ENCODE results near the gene ZNF683. TPM values are rescaled to one million over a fixed set of nuclear protein-coding genes. Genes with fewer than 3 reads are reported as not detected.

ZNF683 gene
- total and polyA plus RNA-seq, 4 donors: 0.14 TPM; not detected in 3

DNA sequence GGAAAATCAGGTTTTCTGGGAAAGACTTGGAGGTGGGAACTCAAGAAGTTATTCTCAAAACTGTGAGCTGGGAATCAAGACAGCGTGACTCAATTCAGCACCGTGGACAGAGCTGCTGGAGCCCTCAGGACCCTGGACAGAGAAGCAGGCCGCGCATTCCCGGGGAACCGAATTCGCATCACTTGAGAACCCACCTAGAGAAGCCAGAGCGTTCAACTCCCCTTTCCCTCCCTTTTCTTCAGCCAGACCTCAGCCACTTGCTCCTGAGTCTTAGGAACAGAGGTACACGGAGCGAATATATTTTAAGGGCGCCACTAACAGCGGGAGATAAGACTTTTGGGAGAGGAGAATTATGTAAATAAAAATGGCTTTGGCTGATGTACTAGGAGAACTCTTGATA, 36.1 kb upstream of the ZNF683 start:
- no peaks in the 10 kb centered on the region for H3K9me3 ChIP-seq (ENCODE audit: control insufficient read depth, insufficient read depth, low read length)
- no peaks in the 10 kb centered on the region for H3K36me3 ChIP-seq (ENCODE audit: control insufficient read depth, insufficient read depth, low read length)
- H3K4me3 ChIP-seq (ENCODE audit: low read depth, low read length): no peak overlapping the region
- H3K27me3 ChIP-seq (ENCODE audit: control insufficient read depth, insufficient read depth, low read length): peaks cover 50% of the 10 kb centered on the region
- H3K27ac ChIP-seq (ENCODE audit: low read depth, low read length): no peak overlapping the region
- peak in 4 of 6 donors; percentile 56 to 87 (median 64) for DNase-seq (ENCODE audit: low read depth in 4 of 6, low spot score in 6 of 6)
- H3K4me1 ChIP-seq (ENCODE audit: control insufficient read depth, insufficient read depth, low read length): peaks cover 25% of the 10 kb centered on the region
- WGBS (ENCODE audit: insufficient coverage): 3% methylated on average over 10 of the region's 12 CpGs

DNA sequence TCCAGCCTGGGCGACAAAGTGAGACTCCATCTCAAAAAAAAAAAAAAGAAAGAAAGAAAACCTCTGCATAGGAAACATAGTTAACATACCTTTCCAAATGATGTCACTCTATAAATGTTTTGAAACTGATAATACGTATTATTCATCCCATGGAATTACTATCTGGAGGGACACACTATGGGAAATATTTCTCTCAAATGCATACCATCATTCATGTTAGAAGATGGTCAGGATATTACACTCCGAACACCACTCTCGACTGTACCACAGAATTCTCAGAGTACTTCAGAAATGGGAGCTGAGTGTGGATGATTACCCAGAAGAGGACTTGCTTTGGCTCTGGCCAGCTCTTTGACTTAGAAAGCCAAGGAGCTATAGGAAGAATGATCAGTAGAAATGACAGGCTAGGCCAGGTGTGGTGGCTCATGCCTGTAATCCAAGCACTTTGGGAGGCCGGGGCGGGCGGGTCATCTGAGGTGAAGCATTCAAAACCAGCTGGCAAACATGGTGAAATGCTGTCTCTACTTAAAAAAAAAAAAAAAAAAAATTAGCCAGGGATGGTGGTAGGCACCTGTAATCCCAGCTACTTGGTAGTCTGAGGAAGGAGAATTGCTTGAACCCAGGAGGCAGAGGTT, 32.8 kb upstream of the ZNF683 start:
- Histone ChIP-seq H3K4me3 (ENCODE audit: low read depth, low read length) (no peak overlapping the region), H3K9me3 (ENCODE audit: control insufficient read depth, insufficient read depth, low read length) (no peaks in the 10 kb centered on the region), H3K36me3 (ENCODE audit: control insufficient read depth, insufficient read depth, low read length) (no peaks in the 10 kb centered on the region), H3K27ac (ENCODE audit: low read depth, low read length) (no peak overlapping the region), H3K27me3 (ENCODE audit: control insufficient read depth, insufficient read depth, low read length) (peaks cover 18% of the 10 kb centered on the region), H3K4me1 (ENCODE audit: control insufficient read depth, insufficient read depth, low read length) (peaks cover 10% of the 10 kb centered on the region)
- no CpG with 5 or more reads among the region's 7 CpGs for WGBS (ENCODE audit: insufficient coverage)
- DNase-seq (ENCODE audit: low read depth in 4 of 6, low spot score in 6 of 6): no peak

DNA sequence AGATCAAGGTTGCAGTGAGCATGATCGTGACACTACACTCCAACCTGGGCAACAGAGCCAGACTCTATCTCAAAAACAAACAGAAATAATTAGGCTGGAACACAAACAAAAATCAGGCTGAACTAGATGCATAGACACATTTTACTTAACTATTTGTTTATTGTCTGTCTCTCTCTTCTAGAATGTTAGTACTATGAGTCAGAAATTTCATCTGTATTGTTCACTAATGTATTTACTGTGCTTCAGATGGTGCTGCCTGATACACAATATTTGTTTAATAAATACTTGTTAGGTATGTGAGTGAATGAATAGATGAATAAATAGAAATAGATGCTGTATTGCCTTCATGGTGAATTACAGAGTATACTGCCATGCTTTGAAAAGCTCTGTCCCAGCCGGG, 32.1 kb upstream of the ZNF683 start:
- H3K4me3 ChIP-seq (ENCODE audit: low read depth, low read length): no peak overlapping the region
- WGBS (ENCODE audit: insufficient coverage): 71% methylated on average over 1 of the region's 2 CpGs
- H3K27me3 ChIP-seq (ENCODE audit: control insufficient read depth, insufficient read depth, low read length): peaks cover 11% of the 10 kb centered on the region
- peaks cover 6% of the 10 kb centered on the region for H3K4me1 ChIP-seq (ENCODE audit: control insufficient read depth, insufficient read depth, low read length)
- H3K36me3 ChIP-seq (ENCODE audit: control insufficient read depth, insufficient read depth, low read length): no peaks in the 10 kb centered on the region
- no peak for DNase-seq (ENCODE audit: low read depth in 4 of 6, low spot score in 6 of 6)
- no peaks in the 10 kb centered on the region for H3K9me3 ChIP-seq (ENCODE audit: control insufficient read depth, insufficient read depth, low read length)
- H3K27ac ChIP-seq (ENCODE audit: low read depth, low read length): no peak overlapping the region

DNA sequence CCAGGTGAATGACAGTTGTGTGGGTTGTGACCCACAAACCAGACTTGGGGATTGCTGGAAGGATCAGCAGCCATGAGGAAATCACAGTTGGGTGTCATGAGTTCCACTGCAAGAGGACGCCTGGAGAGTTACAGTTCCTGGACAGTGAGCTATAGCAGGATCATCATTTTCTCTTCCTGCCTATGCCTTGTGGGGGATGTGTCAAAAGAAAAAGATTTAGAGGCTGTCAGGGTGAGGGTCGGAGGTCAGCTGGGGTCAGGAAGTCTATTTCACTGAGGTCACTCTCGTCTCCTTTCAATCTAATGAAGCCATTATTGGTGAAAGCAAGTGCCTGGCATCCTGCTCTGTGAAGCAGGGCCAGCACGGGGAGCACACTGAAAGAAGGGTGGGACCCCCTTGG, 31.1 kb upstream of the ZNF683 start:
- H3K27me3 ChIP-seq (ENCODE audit: control insufficient read depth, insufficient read depth, low read length): peaks cover under 1% of the 10 kb centered on the region
- no peaks in the 10 kb centered on the region for H3K36me3 ChIP-seq (ENCODE audit: control insufficient read depth, insufficient read depth, low read length)
- WGBS (ENCODE audit: insufficient coverage): 15% methylated on average over 4 of the region's 4 CpGs
- no peak overlapping the region for H3K27ac ChIP-seq (ENCODE audit: low read depth, low read length)
- DNase-seq (ENCODE audit: low read depth in 4 of 6, low spot score in 6 of 6): no peak
- no peaks in the 10 kb centered on the region for H3K9me3 ChIP-seq (ENCODE audit: control insufficient read depth, insufficient read depth, low read length)
- no peak overlapping the region for H3K4me3 ChIP-seq (ENCODE audit: low read depth, low read length)
- H3K4me1 ChIP-seq (ENCODE audit: control insufficient read depth, insufficient read depth, low read length): no peaks in the 10 kb centered on the region

DNA sequence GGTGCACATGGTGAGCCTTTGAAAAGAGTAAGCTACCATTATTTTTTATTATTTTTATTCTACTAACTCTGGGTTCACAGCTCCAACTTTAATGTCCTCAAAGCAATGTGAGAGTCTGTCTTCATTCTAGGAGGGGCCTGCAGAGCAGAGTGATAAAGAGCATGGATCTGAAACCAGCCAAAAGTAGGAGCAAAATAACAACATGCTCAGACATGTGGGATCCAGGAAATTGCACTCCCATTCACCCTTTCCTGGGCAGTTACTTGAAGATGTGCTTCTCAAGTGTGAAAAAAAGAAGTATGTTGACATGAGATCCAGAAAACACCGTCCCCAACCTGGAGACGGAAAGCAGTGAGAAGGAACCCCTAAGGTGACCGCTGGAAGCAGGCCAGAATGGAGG, 29.3 kb upstream of the ZNF683 start:
- H3K9me3 ChIP-seq (ENCODE audit: control insufficient read depth, insufficient read depth, low read length): no peaks in the 10 kb centered on the region
- H3K4me3 ChIP-seq (ENCODE audit: low read depth, low read length): no peak overlapping the region
- H3K27ac ChIP-seq (ENCODE audit: low read depth, low read length): no peak overlapping the region
- no peaks in the 10 kb centered on the region for H3K27me3 ChIP-seq (ENCODE audit: control insufficient read depth, insufficient read depth, low read length)
- DNase-seq (ENCODE audit: low read depth in 4 of 6, low spot score in 6 of 6): no peak
- no peaks in the 10 kb centered on the region for H3K4me1 ChIP-seq (ENCODE audit: control insufficient read depth, insufficient read depth, low read length)
- no peaks in the 10 kb centered on the region for H3K36me3 ChIP-seq (ENCODE audit: control insufficient read depth, insufficient read depth, low read length)
- 66% methylated on average over 3 of the region's 3 CpGs for WGBS (ENCODE audit: insufficient coverage)

DNA sequence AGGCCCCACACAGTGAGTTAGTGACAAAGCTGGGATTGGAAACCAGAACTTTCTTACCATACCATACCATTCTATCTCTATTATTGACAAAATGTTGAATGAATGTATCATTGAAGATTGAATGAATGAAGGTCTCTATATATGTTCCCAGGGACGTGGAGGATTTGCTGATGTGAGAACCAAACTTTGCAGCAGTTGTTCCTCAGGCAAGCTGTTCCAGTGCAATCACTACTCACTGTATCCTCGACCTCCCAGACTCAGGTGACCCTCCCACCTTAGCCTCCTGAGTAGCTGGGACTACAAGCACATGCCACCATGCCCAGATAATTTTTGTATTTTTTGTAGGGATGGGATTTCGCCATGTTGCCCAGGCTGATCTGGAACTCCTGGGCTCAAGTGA, 26.5 kb upstream of the ZNF683 start:
- Histone ChIP-seq H3K4me1 (ENCODE audit: control insufficient read depth, insufficient read depth, low read length) (no peaks in the 10 kb centered on the region), H3K9me3 (ENCODE audit: control insufficient read depth, insufficient read depth, low read length) (no peaks in the 10 kb centered on the region), H3K27ac (ENCODE audit: low read depth, low read length) (no peak overlapping the region), H3K36me3 (ENCODE audit: control insufficient read depth, insufficient read depth, low read length) (no peaks in the 10 kb centered on the region), H3K27me3 (ENCODE audit: control insufficient read depth, insufficient read depth, low read length) (no peaks in the 10 kb centered on the region), H3K4me3 (ENCODE audit: low read depth, low read length) (no peak overlapping the region)
- WGBS (ENCODE audit: insufficient coverage): 92% methylated on average over 2 of the region's 3 CpGs
- DNase-seq (ENCODE audit: low read depth in 4 of 6, low spot score in 6 of 6): no peak

DNA sequence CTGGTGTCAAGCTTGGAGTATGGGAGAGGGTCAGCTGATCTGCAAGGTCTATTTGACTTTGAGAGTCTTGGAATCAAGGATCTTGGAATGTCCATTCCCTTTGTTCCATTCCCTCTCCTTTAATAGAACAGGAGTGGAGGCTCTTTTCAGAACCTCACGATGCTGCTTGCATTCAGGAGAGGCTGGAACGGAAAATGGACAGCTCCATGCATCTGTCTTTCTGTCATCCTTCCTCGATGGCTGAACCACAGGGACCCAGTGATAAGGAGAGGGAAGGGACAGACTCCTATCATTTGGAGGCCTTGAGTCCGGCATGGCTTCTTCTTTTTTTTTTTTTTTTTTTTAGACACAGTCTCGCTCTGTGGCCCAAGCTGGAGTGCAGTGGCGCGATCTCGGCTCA, 23.2 kb upstream of the ZNF683 start:
- Histone ChIP-seq H3K9me3 (ENCODE audit: control insufficient read depth, insufficient read depth, low read length) (no peaks in the 10 kb centered on the region), H3K27ac (ENCODE audit: low read depth, low read length) (no peak overlapping the region), H3K36me3 (ENCODE audit: control insufficient read depth, insufficient read depth, low read length) (no peaks in the 10 kb centered on the region), H3K4me1 (ENCODE audit: control insufficient read depth, insufficient read depth, low read length) (no peaks in the 10 kb centered on the region), H3K4me3 (ENCODE audit: low read depth, low read length) (no peak overlapping the region), H3K27me3 (ENCODE audit: control insufficient read depth, insufficient read depth, low read length) (no peaks in the 10 kb centered on the region)
- WGBS (ENCODE audit: insufficient coverage): 100% methylated on average over 1 of the region's 8 CpGs
- no peak for DNase-seq (ENCODE audit: low read depth in 4 of 6, low spot score in 6 of 6)

DNA sequence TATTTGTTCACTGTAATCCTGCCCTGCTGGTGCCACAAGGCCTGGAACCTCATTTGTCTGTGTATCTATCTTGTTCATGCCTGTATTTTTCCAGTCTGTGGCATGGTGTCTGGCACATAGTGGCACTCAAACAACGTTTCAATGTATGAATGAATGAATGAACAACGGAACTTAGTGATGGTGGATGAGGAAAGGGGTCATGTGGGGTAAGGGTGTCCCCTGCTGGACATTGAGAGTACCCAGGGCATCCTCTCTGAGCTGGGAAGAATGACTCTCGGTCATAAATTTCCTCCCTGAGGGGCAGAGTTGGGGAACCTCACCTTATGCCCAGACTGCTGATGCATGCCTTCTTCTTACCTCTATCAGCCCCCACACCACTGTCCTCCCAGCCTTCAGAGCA, 18.9 kb upstream of the ZNF683 start:
- H3K9me3 ChIP-seq (ENCODE audit: control insufficient read depth, insufficient read depth, low read length): no peaks in the 10 kb centered on the region
- DNase-seq (ENCODE audit: low read depth in 4 of 6, low spot score in 6 of 6): peak in 2 of 6 donors; percentile 2 to 39
- H3K4me1 ChIP-seq (ENCODE audit: control insufficient read depth, insufficient read depth, low read length): no peaks in the 10 kb centered on the region
- H3K27me3 ChIP-seq (ENCODE audit: control insufficient read depth, insufficient read depth, low read length): no peaks in the 10 kb centered on the region
- 11% methylated on average over 3 of the region's 3 CpGs for WGBS (ENCODE audit: insufficient coverage)
- H3K4me3 ChIP-seq (ENCODE audit: low read depth, low read length): no peak overlapping the region
- H3K36me3 ChIP-seq (ENCODE audit: control insufficient read depth, insufficient read depth, low read length): no peaks in the 10 kb centered on the region
- no peak overlapping the region for H3K27ac ChIP-seq (ENCODE audit: low read depth, low read length)

DNA sequence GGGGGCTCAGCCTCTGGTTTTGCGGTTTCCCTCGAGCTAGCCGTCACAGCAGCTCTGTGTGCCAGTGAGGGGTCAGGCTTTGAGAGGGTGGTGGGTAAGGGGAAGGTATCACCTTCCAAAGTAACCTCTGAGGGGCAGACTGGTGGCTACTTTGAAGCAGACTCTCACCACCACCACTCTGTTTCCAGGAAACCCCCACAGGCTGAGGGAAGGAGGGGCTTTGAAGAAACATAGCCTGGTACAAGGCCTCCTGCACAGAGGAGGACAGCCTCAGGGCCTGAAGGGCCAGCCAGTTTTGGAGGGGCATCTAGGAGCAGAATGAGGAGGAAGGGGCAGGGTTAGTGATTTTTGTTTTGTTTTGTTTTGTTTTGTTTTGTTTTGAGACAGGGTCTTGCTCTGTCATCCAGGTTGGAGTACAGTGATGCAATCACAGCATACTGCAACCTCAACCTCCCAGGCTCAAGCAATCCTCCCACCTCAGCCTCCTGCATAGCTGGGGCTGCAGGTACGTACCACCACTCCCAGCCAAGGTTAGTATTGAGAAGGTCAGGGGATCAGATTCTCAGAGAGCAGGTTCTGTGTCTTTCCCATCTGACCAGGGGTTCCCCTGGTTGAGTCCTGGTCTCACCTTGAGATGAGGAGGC, 17.2 kb upstream of the ZNF683 start:
- Histone ChIP-seq H3K4me1 (ENCODE audit: control insufficient read depth, insufficient read depth, low read length) (no peaks in the 10 kb centered on the region), H3K4me3 (ENCODE audit: low read depth, low read length) (no peak overlapping the region), H3K36me3 (ENCODE audit: control insufficient read depth, insufficient read depth, low read length) (no peaks in the 10 kb centered on the region), H3K27me3 (ENCODE audit: control insufficient read depth, insufficient read depth, low read length) (no peaks in the 10 kb centered on the region), H3K9me3 (ENCODE audit: control insufficient read depth, insufficient read depth, low read length) (no peaks in the 10 kb centered on the region), H3K27ac (ENCODE audit: low read depth, low read length) (no peak overlapping the region)
- no CpG with 5 or more reads among the region's 4 CpGs for WGBS (ENCODE audit: insufficient coverage)
- DNase-seq (ENCODE audit: low read depth in 4 of 6, low spot score in 6 of 6): no peak

DNA sequence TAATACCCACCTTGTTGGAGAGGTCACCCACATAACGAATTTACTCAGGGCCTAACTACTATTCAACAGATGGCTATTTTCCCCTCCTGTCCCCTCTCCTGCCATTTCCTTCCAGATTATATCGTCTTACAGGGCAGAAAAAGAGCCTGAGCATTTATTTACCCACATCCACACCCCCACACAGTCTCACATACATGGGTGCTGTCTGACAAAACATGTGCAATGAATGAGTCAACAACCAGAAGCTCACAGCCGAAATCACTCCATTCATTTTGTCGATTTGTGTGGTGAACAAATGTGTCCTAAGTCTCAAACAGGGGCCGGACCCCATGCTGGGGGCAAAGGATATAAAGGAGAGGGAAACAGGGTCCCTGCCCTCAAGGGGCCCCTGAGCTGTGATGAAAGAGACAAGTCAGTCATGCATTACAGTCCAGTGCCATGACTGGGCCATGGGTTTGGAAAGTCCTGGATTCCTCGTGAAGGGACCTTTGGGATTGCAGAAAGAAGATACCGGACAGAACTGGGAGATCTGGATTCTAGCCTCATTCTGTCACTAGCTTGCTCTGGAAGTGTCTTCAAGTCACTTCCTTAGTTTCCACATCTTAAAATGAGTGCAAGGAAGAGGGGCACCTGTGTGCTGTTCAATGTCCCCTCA, 16.4 kb upstream of the ZNF683 start:
- H3K36me3 ChIP-seq (ENCODE audit: control insufficient read depth, insufficient read depth, low read length): no peaks in the 10 kb centered on the region
- no peak overlapping the region for H3K27ac ChIP-seq (ENCODE audit: low read depth, low read length)
- H3K4me3 ChIP-seq (ENCODE audit: low read depth, low read length): no peak overlapping the region
- no peaks in the 10 kb centered on the region for H3K9me3 ChIP-seq (ENCODE audit: control insufficient read depth, insufficient read depth, low read length)
- no peak for DNase-seq (ENCODE audit: low read depth in 4 of 6, low spot score in 6 of 6)
- no peaks in the 10 kb centered on the region for H3K4me1 ChIP-seq (ENCODE audit: control insufficient read depth, insufficient read depth, low read length)
- no peaks in the 10 kb centered on the region for H3K27me3 ChIP-seq (ENCODE audit: control insufficient read depth, insufficient read depth, low read length)
- WGBS (ENCODE audit: insufficient coverage): 78% methylated on average over 7 of the region's 7 CpGs

Data from spinal cord (tissue), 10 donors.